ENCODE measurements around the gene SUSD4. TPM values are rescaled to one million over a fixed set of nuclear protein-coding genes. Genes with fewer than 3 reads are reported as not detected.

SUSD4 gene
- total RNA-seq, 1 donor from 2014 or later: 7.0 TPM

- no peak overlapping the region for H3K4me3 Mint-ChIP-seq
- H3K36me3 Mint-ChIP-seq: no peaks in the 10 kb centered on the region
- no peak for TF ChIP-seq CTCF (conservative IDR thresholded peaks at IDR 0.05)
- peaks cover 4% of the 10 kb centered on the region for H3K4me1 Mint-ChIP-seq (ENCODE audit: unreplicated experiment)
- H3K9me3 Mint-ChIP-seq: peaks cover 4% of the 10 kb centered on the region
- H3K27ac Mint-ChIP-seq: no peak overlapping the region
- H3K27me3 Mint-ChIP-seq: no peaks in the 10 kb centered on the region
- no peak for DNase-seq (ENCODE audit: extremely low spot score, unreplicated experiment)
Observed at GRCh38 chr1:223312705-223313414, 51.1 kb downstream of the SUSD4 start.

GRCh38 chr1:223312273-223312672 is 51.7 kb downstream of the SUSD4 start:
- Mint-ChIP-seq H3K27ac (no peak overlapping the region), H3K4me3 (no peak overlapping the region), H3K4me1 (ENCODE audit: unreplicated experiment) (peaks cover 4% of the 10 kb centered on the region), H3K27me3 (no peaks in the 10 kb centered on the region), H3K36me3 (no peaks in the 10 kb centered on the region), H3K9me3 (peaks cover 4% of the 10 kb centered on the region)
- no peak for TF ChIP-seq CTCF (conservative IDR thresholded peaks at IDR 0.05)
- DNase-seq (ENCODE audit: extremely low spot score, unreplicated experiment): no peak

GRCh38 chr1:223311826-223312225 is 52.1 kb downstream of the SUSD4 start:
- Mint-ChIP-seq H3K27ac (no peak overlapping the region), H3K4me1 (ENCODE audit: unreplicated experiment) (peaks cover 4% of the 10 kb centered on the region), H3K9me3 (peaks cover 4% of the 10 kb centered on the region), H3K4me3 (no peak overlapping the region), H3K36me3 (no peaks in the 10 kb centered on the region), H3K27me3 (no peaks in the 10 kb centered on the region)
- DNase-seq (ENCODE audit: extremely low spot score, unreplicated experiment): no peak
- TF ChIP-seq CTCF (conservative IDR thresholded peaks at IDR 0.05): no peak

- no peaks in the 10 kb centered on the region for H3K9me3 Mint-ChIP-seq
- no peak for TF ChIP-seq CTCF (conservative IDR thresholded peaks at IDR 0.05)
Observed at GRCh38 chr1:223308136-223308535, 55.8 kb downstream of the SUSD4 start.

GRCh38 chr1:223307544-223307943 is 56.4 kb downstream of the SUSD4 start:
- Mint-ChIP-seq H3K36me3 (no peaks in the 10 kb centered on the region), H3K4me1 (ENCODE audit: unreplicated experiment) (peaks cover 4% of the 10 kb centered on the region), H3K9me3 (no peaks in the 10 kb centered on the region), H3K27ac (no peak overlapping the region), H3K4me3 (no peak overlapping the region), H3K27me3 (no peaks in the 10 kb centered on the region)
- TF ChIP-seq CTCF (conservative IDR thresholded peaks at IDR 0.05): no peak
- no peak for DNase-seq (ENCODE audit: extremely low spot score, unreplicated experiment)

More at GRCh38 chr1:223308136-223308535, 55.8 kb downstream of the SUSD4 start:
- Mint-ChIP-seq H3K4me1 (ENCODE audit: unreplicated experiment) (peaks cover 4% of the 10 kb centered on the region), H3K27ac (no peak overlapping the region), H3K4me3 (no peak overlapping the region), H3K27me3 (no peaks in the 10 kb centered on the region), H3K36me3 (no peaks in the 10 kb centered on the region)
- DNase-seq (ENCODE audit: extremely low spot score, unreplicated experiment): no peak

Data from type B pancreatic cell (in vitro differentiated cells).